ENCODE data around the gene RHOBTB1. TPM values are rescaled to one million over a fixed set of nuclear protein-coding genes. Genes with fewer than 3 reads are reported as not detected.
"Not testable (repeated sequence)": the region's sequence is repeated elsewhere in the genome, so short reads cannot be mapped to it uniquely, and the experiment has no call there.

The RHOBTB1 gene
- 5.9 and 6.8 TPM in 2 replicates for total RNA-seq (2014; rRNA removed; shearing (Covaris generic))
- 4.5 and 5.8 TPM in 2 replicates for polyA plus RNA-seq (2015; cell fraction: cytosol; rRNA removed)
- 8.4 and 11.1 TPM in 2 replicates for polyA plus RNA-seq (2015; cell fraction: nucleus; rRNA removed)

- peak; percentile 64 for DNase-seq (ENCODE audit: low read depth)
Observed at GRCh38 chr10:60944058-60944909, at the start of gene RHOBTB1. Gene RHOBTB1, minus strand, starts transcription at chr10:60944185. Its CDS starts 32,643 bp downstream, at chr10:60911542.

GRCh38 chr10:60992636-60993035, 48.7 kb upstream of the RHOBTB1 start:
- no peak for DNase-seq (ENCODE audit: low read depth)

GRCh38 chr10:60990663-60991062, 46.7 kb upstream of the RHOBTB1 start:
- no peak for DNase-seq (ENCODE audit: low read depth)

GRCh38 chr10:60989400-60989876, 45.5 kb upstream of the RHOBTB1 start:
- DNase-seq (ENCODE audit: low read depth) = peak; percentile 56

GRCh38 chr10:60986791-60987190, 42.8 kb upstream of the RHOBTB1 start:
- no peak for DNase-seq (ENCODE audit: low read depth)

GRCh38 chr10:60985951-60986350, 42.0 kb upstream of the RHOBTB1 start:
- DNase-seq (ENCODE audit: low read depth) = no peak

DNA sequence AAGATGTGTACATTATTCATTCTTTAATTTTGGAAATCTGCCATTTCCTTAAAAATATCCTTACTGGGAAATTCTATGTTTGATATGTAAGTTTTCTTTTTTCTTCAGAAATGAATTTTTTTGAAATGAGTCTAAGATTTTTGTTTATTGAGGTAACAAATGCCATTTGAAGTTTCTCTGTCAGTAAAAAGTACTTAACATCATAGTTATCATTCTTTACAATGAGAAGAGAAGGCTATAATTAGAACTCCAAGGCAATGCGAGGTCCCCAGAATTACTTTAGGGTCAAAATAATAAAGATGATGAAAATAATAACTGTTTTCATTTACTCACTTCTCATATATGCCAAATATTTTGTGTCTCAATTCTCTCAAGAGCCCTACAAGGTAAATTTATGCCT, 37.0 kb upstream of the RHOBTB1 start:
- no peak for DNase-seq (ENCODE audit: low read depth)

DNA sequence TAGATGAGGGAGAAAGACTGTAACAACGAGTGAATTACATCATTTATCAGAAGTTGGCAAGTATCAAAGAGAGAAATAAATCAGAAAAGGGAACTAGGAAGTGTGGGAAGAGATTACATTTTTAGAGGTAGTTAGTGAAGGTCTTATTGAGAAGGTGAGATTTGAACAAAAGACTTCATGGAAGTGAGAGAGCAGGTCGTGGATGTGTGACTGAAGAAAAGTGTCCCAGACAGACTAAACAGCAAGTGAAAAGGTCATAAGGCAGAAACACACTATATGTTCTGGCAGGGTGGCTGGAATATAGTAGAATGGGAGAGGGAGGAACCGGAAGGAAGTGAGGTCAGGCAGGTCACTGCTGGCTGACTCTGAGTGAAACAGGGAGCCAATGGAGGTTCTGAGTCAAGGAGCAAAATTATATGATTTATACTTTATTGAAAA, 35.7 kb upstream of the RHOBTB1 start:
- no peak for DNase-seq (ENCODE audit: low read depth)

DNA sequence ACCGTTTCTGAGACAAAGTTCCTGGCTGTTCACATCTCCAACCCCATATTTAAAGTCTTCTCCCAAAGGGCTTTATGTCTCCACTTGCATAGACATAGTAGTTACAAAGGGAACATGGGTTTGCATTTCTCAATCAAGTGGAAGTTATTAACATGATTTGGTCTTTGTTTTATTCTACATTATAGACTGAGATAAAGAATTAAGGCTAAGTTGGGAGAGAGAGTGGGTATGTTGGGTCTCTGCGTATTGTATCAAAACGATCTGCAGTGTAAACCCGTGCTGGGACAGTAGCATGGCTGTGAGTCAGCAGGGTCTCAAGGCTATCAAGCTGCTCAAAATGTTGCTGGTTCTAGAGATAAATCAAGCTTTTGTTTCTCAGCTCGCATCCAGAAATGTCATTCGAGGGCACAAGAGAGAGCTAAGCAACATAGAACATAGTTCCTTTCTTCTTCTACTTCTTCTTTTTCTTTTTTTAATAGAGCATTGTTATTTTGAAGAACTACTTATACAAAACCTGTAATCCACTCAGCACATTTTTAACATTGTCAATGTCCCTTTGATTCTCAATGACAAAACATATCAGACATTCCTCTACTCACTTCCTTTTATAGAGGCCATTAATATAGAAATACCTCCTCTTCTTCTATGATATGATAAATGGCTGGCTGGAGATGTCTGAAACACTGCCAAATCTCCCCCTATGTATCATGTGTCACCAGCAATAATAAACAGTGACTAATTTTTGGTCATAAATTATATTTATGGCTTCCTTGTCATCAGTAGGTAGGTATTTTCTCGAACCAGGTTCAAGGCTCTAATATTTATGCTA, 34.5 kb upstream of the RHOBTB1 start:
- DNase-seq (ENCODE audit: low read depth) = peak; percentile 59

GRCh38 chr10:60977161-60978122, 33.5 kb upstream of the RHOBTB1 start:
- no peak for DNase-seq (ENCODE audit: low read depth)

GRCh38 chr10:60976687-60977086, 32.7 kb upstream of the RHOBTB1 start:
- no peak for DNase-seq (ENCODE audit: low read depth)

- no peak for DNase-seq (ENCODE audit: low read depth)
Observed at GRCh38 chr10:60975716-60976115, 31.7 kb upstream of the RHOBTB1 start.

DNA sequence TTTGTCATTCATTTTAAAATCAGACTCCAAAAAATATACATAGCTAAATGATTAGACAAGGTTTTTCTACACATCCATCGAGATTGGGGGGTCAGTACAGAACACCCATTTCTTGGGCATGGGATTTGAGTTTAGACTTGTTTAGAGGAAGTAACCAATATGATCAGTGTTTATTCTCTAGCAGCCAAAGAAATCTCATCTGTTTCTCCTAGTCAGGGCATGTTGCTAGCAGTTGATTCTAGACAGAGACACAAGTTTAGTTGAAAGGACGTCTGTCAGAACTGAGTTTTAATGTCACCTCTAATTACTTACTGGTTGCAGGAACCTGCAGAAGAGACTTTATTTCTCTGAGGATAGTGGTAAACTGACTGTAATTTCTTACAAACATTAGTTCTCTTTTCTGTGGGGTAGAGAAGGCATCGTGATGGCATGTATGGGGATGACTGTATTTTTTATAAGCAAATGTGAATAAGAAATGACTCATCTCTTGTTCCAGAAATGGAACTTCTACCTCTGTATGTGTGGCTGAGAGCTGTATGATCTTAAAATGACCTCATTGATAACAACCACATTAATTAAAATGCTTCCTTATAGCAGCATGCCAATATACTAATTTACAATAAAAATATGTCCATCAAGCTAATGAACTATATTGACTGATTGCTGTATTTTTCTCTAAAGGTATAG, 30.6 kb upstream of the RHOBTB1 start:
- peak; percentile 69 for DNase-seq (ENCODE audit: low read depth)

GRCh38 chr10:60973086-60973485, 29.1 kb upstream of the RHOBTB1 start:
- no peak for DNase-seq (ENCODE audit: low read depth)

- not testable (repeated sequence) for DNase-seq (ENCODE audit: low read depth)
Observed at GRCh38 chr10:60972181-60972580, 28.2 kb upstream of the RHOBTB1 start.

DNA sequence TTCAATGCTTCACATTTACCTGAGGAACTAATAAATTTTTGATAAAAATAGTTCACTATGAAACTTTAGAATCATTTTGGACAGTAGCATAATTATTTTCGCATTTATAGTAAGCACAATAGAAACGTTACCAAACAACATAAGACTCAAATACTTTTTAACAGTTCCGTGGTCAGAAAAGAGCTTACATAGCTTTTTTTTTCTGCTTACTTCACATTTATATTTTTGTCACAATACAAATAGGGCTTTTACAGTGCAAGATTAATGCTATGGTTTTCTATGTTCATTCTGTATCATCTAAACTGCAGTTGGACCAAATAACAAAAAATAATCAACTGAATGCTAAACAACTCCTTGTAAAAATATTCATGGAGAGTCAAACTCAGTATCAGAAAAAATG, 26.5 kb upstream of the RHOBTB1 start:
- no peak for DNase-seq (ENCODE audit: low read depth)

GRCh38 chr10:60968504-60968903, 24.5 kb upstream of the RHOBTB1 start:
- DNase-seq (ENCODE audit: low read depth) = no peak

GRCh38 chr10:60967854-60968484, 24.0 kb upstream of the RHOBTB1 start:
- DNase-seq (ENCODE audit: low read depth) = no peak

DNA sequence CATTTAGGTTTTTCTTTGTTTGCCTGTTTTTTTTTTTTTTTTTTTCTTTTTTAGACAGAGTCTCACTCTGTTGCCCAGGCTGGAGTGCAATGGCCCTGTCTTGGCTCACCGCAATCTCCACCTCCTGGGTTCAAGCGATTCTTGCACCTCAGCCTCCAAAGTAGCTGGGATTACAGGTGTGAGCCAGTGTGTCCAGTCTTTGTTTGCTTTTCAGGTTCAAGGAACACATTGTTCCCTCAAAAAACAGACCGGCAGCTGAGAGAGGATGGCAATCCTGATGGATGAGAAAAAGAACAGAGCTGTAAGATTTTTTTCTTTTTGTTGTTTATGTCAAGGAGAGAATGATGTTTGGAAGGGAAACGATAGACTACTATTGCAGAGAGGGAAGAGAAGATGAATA, 23.3 kb upstream of the RHOBTB1 start:
- DNase-seq (ENCODE audit: low read depth) = no peak

- DNase-seq (ENCODE audit: low read depth) = no peak
Observed at GRCh38 chr10:60965696-60966095, 21.7 kb upstream of the RHOBTB1 start.

Measured in HT1080 (cell line).